ENCODE data around the gene ZNF385C.
A peak's percentile ranks its signal among the peaks of the same experiment; 100 is the strongest.

ZNF385C gene

GRCh38 chr17:42009170-42009569 lies 89.1 kb downstream of the ZNF385C start:
- Histone ChIP-seq H3K4me3 (ENCODE audit: low read length) (no peak overlapping the region), H3K36me3 (ENCODE audit: control insufficient read depth, insufficient read depth, low read length, severe bottlenecking) (no peaks in the 10 kb centered on the region), H3K4me1 (ENCODE audit: control insufficient read depth, insufficient read depth, low read length) (peaks cover 69% of the 10 kb centered on the region), H3K9me3 (ENCODE audit: control insufficient read depth, low read length) (no peaks in the 10 kb centered on the region), H3K27me3 (replicated peaks; ENCODE audit: control insufficient read depth, insufficient read depth, low read length) (no peaks in the 10 kb centered on the region), H3K9ac (ENCODE audit: low read length) (peak overlapping the region; percentile 39)
- no peak for DNase-seq (ENCODE audit: low read depth)

- peaks cover 72% of the 10 kb centered on the region for H3K4me1 ChIP-seq (ENCODE audit: control insufficient read depth, insufficient read depth, low read length)
- peak; percentile 47 for DNase-seq (ENCODE audit: low read depth)
- no peaks in the 10 kb centered on the region for H3K9me3 ChIP-seq (ENCODE audit: control insufficient read depth, low read length)
- H3K27me3 ChIP-seq (replicated peaks; ENCODE audit: control insufficient read depth, insufficient read depth, low read length) = no peaks in the 10 kb centered on the region
- H3K36me3 ChIP-seq (ENCODE audit: control insufficient read depth, insufficient read depth, low read length, severe bottlenecking) = peaks cover 27% of the 10 kb centered on the region
- H3K9ac ChIP-seq (ENCODE audit: low read length) = no peak overlapping the region
- no peak overlapping the region for H3K4me3 ChIP-seq (ENCODE audit: low read length)
Measured at GRCh38 chr17:42005166-42005565, 93.1 kb downstream of the ZNF385C start.

- peaks cover 45% of the 10 kb centered on the region for H3K36me3 ChIP-seq (ENCODE audit: control insufficient read depth, insufficient read depth, low read length, severe bottlenecking)
- no peaks in the 10 kb centered on the region for H3K27me3 ChIP-seq (replicated peaks; ENCODE audit: control insufficient read depth, insufficient read depth, low read length)
- H3K9me3 ChIP-seq (ENCODE audit: control insufficient read depth, low read length) = no peaks in the 10 kb centered on the region
- peaks cover 61% of the 10 kb centered on the region for H3K4me1 ChIP-seq (ENCODE audit: control insufficient read depth, insufficient read depth, low read length)
- peak; percentile 37 for DNase-seq (ENCODE audit: low read depth)
- H3K9ac ChIP-seq (ENCODE audit: low read length) = peak overlapping the region; percentile 42
- no peak overlapping the region for H3K4me3 ChIP-seq (ENCODE audit: low read length)
Measured at GRCh38 chr17:42002792-42003301, 95.4 kb downstream of the ZNF385C start.

DNA sequence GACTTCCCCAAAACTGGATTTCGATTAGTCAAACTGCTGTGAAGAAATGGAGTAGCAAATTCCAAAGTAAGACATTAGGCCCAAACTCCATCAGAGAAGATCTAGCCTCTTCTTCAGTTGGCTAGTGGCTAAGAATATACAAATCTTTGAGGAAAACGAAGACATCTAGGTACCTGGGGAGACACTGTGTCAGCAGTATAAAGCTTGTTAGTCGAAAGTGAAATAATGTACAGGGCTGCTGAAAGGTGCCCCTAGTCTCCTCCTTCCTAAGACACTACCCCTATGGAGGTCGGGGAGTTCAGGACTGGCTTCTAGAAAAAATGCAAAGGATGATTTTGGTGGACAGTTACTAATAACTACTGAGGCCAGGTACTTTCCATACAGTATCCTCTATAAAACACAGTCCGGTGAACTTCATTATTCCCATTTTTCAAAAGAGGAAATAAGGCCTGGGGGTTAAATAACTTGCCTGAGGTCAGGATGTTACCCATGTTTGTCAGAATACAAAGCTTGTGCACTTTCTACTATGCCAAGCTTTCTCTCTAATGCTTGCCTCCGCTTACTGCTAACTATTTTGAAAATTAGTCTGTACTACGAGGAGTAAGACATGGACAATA lies 96.0 kb downstream of the ZNF385C start:
- H3K9ac ChIP-seq (ENCODE audit: low read length) = no peak overlapping the region
- no peak for DNase-seq (ENCODE audit: low read depth)
- peaks cover 58% of the 10 kb centered on the region for H3K4me1 ChIP-seq (ENCODE audit: control insufficient read depth, insufficient read depth, low read length)
- H3K9me3 ChIP-seq (ENCODE audit: control insufficient read depth, low read length) = no peaks in the 10 kb centered on the region
- H3K27me3 ChIP-seq (replicated peaks; ENCODE audit: control insufficient read depth, insufficient read depth, low read length) = no peaks in the 10 kb centered on the region
- peaks cover 51% of the 10 kb centered on the region for H3K36me3 ChIP-seq (ENCODE audit: control insufficient read depth, insufficient read depth, low read length, severe bottlenecking)
- no peak overlapping the region for H3K4me3 ChIP-seq (ENCODE audit: low read length)

DNA sequence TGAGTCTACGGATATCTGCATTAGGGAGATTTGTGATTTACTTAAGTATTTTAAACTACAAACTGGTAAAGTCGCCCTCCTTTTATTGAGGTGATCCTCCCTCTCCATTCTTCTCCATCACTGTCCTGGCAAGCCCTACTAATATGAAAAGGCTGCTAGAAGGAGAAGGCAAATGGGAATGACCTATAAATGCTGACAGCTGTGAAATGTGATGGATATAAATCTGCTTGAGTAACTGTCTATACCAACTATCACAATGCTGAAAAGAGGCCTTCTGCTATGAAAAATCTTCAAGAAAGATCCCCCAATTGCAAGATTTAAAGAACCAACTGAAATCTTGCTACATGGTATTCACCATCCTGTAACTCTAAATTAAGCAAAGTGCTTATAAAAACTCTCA lies 96.5 kb downstream of the ZNF385C start:
- no peak overlapping the region for H3K9ac ChIP-seq (ENCODE audit: low read length)
- no peaks in the 10 kb centered on the region for H3K9me3 ChIP-seq (ENCODE audit: control insufficient read depth, low read length)
- H3K27me3 ChIP-seq (replicated peaks; ENCODE audit: control insufficient read depth, insufficient read depth, low read length) = no peaks in the 10 kb centered on the region
- DNase-seq (ENCODE audit: low read depth) = no peak
- H3K4me1 ChIP-seq (ENCODE audit: control insufficient read depth, insufficient read depth, low read length) = peaks cover 55% of the 10 kb centered on the region
- no peak overlapping the region for H3K4me3 ChIP-seq (ENCODE audit: low read length)
- H3K36me3 ChIP-seq (ENCODE audit: control insufficient read depth, insufficient read depth, low read length, severe bottlenecking) = peaks cover 56% of the 10 kb centered on the region

DNA sequence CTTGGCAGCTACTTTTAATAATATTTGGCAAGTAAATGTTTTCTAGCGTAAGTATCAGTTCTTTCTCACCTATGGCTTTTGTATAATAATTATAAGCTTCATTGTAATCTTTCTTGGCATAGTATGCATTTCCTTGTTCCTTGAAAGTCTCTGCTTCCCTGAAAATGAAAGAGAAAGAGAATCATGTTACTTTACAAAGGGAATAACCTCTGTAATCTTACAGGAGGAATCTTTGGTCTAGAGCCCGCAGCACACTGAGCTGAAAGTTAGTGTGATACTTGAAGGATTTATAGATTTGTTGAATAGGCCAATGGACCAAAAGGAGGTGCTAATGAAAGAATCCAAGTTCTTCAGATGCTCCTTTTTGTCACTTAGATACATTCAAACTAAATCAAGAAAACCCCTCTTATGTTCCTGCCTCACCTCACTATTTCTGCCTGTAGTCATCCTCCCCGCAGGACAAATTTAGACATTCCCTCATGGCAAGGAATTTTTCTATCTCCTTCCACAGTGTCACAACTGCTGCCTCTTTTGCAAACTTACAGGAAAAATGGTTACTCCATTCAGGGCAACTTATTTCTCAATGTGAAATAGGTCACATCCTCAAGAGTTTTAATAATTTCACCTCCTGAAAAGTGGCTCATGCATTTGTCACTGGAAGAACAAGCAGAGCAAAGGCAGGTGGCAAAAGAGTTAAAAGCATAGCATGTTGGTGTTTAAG lies 97.7 kb downstream of the ZNF385C start:
- peak overlapping the region; percentile 37 for H3K9ac ChIP-seq (ENCODE audit: low read length)
- H3K27me3 ChIP-seq (replicated peaks; ENCODE audit: control insufficient read depth, insufficient read depth, low read length) = no peaks in the 10 kb centered on the region
- DNase-seq (ENCODE audit: low read depth) = no peak
- H3K36me3 ChIP-seq (ENCODE audit: control insufficient read depth, insufficient read depth, low read length, severe bottlenecking) = peaks cover 68% of the 10 kb centered on the region
- no peak overlapping the region for H3K4me3 ChIP-seq (ENCODE audit: low read length)
- no peaks in the 10 kb centered on the region for H3K9me3 ChIP-seq (ENCODE audit: control insufficient read depth, low read length)
- H3K4me1 ChIP-seq (ENCODE audit: control insufficient read depth, insufficient read depth, low read length) = peaks cover 61% of the 10 kb centered on the region

DNA sequence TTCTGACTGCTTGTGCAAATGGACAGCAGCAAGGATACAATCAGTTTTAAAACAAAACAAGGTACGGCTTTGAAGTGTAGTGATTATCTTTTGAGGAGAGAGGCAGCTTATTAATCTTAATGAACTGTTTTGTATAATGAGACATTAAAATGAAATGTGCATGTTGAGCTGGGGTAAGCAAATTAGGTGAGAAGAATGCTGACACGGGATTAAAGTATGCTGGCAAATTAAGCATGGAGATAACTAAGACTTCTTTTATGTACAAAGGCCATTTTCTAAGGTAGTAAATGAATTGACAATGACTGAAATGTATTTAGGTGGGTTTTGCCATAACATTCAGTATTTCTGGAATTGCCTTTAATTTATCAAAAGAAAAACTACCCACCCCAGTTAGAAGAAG lies 99.8 kb downstream of the ZNF385C start:
- Histone ChIP-seq H3K4me3 (ENCODE audit: low read length) (no peak overlapping the region), H3K36me3 (ENCODE audit: control insufficient read depth, insufficient read depth, low read length, severe bottlenecking) (peaks cover 85% of the 10 kb centered on the region), H3K4me1 (ENCODE audit: control insufficient read depth, insufficient read depth, low read length) (peaks cover 43% of the 10 kb centered on the region), H3K9ac (ENCODE audit: low read length) (no peak overlapping the region), H3K27me3 (replicated peaks; ENCODE audit: control insufficient read depth, insufficient read depth, low read length) (no peaks in the 10 kb centered on the region), H3K9me3 (ENCODE audit: control insufficient read depth, low read length) (no peaks in the 10 kb centered on the region)
- DNase-seq (ENCODE audit: low read depth) = no peak

DNA sequence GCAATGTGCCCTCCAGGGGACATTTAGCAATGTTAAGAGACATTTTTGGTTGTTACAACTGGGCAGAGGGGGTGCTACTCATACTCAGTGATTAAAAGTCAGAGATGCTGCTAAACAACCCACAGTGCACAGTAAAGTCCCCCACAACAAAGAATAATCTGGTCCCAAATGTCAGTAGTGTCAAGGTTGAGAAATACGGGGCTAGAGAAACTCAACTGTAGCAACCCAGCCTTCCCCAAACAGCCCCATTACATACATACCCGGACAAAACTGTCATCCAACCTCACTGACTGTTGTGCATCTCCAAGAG lies 101.5 kb downstream of the ZNF385C start:
- Histone ChIP-seq H3K27me3 (replicated peaks; ENCODE audit: control insufficient read depth, insufficient read depth, low read length) (no peaks in the 10 kb centered on the region), H3K36me3 (ENCODE audit: control insufficient read depth, insufficient read depth, low read length, severe bottlenecking) (peaks cover 84% of the 10 kb centered on the region), H3K4me3 (ENCODE audit: low read length) (no peak overlapping the region), H3K4me1 (ENCODE audit: control insufficient read depth, insufficient read depth, low read length) (peaks cover 33% of the 10 kb centered on the region), H3K9me3 (ENCODE audit: control insufficient read depth, low read length) (no peaks in the 10 kb centered on the region), H3K9ac (ENCODE audit: low read length) (no peak overlapping the region)
- no peak for DNase-seq (ENCODE audit: low read depth)

DNA sequence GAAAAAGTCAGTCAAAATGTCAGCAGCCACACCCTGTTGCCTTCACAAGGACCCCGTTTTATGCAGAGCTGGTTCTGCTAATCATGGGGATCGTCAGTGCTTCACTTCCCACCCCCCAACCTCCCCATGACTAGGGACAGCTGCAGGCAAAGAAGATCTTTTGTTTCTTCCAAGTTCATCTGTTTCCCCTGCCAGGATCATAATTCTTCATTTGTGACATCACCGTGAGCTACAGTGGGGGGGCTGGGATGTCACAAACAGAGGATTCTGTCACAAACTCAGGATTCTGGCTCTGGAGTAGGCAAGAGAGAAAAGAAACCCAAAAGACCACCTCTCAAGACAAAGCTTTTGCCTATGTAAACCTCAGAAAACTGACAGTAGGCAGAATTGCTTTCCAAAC lies 105.7 kb downstream of the ZNF385C start:
- H3K9me3 ChIP-seq (ENCODE audit: control insufficient read depth, low read length) = no peaks in the 10 kb centered on the region
- H3K36me3 ChIP-seq (ENCODE audit: control insufficient read depth, insufficient read depth, low read length, severe bottlenecking) = peaks cover 92% of the 10 kb centered on the region
- H3K27me3 ChIP-seq (replicated peaks; ENCODE audit: control insufficient read depth, insufficient read depth, low read length) = no peaks in the 10 kb centered on the region
- H3K4me1 ChIP-seq (ENCODE audit: control insufficient read depth, insufficient read depth, low read length) = peaks cover 40% of the 10 kb centered on the region
- no peak overlapping the region for H3K9ac ChIP-seq (ENCODE audit: low read length)
- no peak for DNase-seq (ENCODE audit: low read depth)
- H3K4me3 ChIP-seq (ENCODE audit: low read length) = no peak overlapping the region

GRCh38 chr17:41989702-41990419 lies 108.4 kb downstream of the ZNF385C start:
- H3K27me3 ChIP-seq (replicated peaks; ENCODE audit: control insufficient read depth, insufficient read depth, low read length) = no peaks in the 10 kb centered on the region
- peak overlapping the region; percentile 39 for H3K9ac ChIP-seq (ENCODE audit: low read length)
- no peaks in the 10 kb centered on the region for H3K9me3 ChIP-seq (ENCODE audit: control insufficient read depth, low read length)
- H3K4me3 ChIP-seq (ENCODE audit: low read length) = no peak overlapping the region
- peaks cover 32% of the 10 kb centered on the region for H3K4me1 ChIP-seq (ENCODE audit: control insufficient read depth, insufficient read depth, low read length)
- no peak for DNase-seq (ENCODE audit: low read depth)
- H3K36me3 ChIP-seq (ENCODE audit: control insufficient read depth, insufficient read depth, low read length, severe bottlenecking) = peaks cover 91% of the 10 kb centered on the region

DNA sequence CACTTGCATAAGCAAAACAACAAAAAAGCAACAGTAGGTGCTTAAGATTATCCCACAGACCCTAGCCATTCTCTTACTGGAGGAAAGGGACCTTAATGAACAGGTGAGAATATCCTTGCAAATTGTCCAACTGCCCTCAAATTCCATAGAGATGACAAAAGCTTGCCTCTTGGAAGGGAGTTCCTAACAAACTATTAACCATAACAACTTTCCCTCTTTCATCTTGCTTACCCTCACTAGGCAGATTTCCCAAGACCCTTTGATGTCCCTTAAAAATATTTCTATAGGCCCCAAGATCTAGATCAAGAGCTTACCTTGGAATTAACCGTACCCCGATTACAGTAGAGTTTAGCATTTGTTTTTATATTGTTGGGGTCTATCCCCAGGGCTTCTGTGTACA lies 109.9 kb downstream of the ZNF385C start:
- peaks cover 32% of the 10 kb centered on the region for H3K4me1 ChIP-seq (ENCODE audit: control insufficient read depth, insufficient read depth, low read length)
- H3K4me3 ChIP-seq (ENCODE audit: low read length) = no peak overlapping the region
- H3K9me3 ChIP-seq (ENCODE audit: control insufficient read depth, low read length) = no peaks in the 10 kb centered on the region
- peaks cover 91% of the 10 kb centered on the region for H3K36me3 ChIP-seq (ENCODE audit: control insufficient read depth, insufficient read depth, low read length, severe bottlenecking)
- no peak for DNase-seq (ENCODE audit: low read depth)
- no peak overlapping the region for H3K9ac ChIP-seq (ENCODE audit: low read length)
- H3K27me3 ChIP-seq (replicated peaks; ENCODE audit: control insufficient read depth, insufficient read depth, low read length) = no peaks in the 10 kb centered on the region
